NCI-H1930 (cell line): Measurements from ENCODE around the gene C1R.
"Not testable (repeated sequence)": the region's sequence is repeated elsewhere in the genome, so short reads cannot be mapped to it uniquely, and the experiment has no call there.

Experiments
- DNase-seq, 2 experiments: peaks; one replicate each; lab custom pipeline; 2025; lab: John Stamatoyannopoulos, UW

Gene C1R

GRCh38 chr12:7068240-7068993 lies 23.8 kb downstream of the C1R start:
- DNase-seq: no peak

- no peak for DNase-seq
Measured at GRCh38 chr12:7067096-7067495, 25.1 kb downstream of the C1R start.

GRCh38 chr12:7066596-7066995 lies 25.6 kb downstream of the C1R start:
- DNase-seq: no peak

GRCh38 chr12:7065073-7065623 lies 27.1 kb downstream of the C1R start:
- DNase-seq: no peak

GRCh38 chr12:7064516-7064915 lies 27.7 kb downstream of the C1R start:
- no peak for DNase-seq

GRCh38 chr12:7061596-7061995 lies 30.6 kb downstream of the C1R start:
- no peak for DNase-seq

- no peak for DNase-seq
Measured at GRCh38 chr12:7061138-7061537, 31.1 kb downstream of the C1R start.

GRCh38 chr12:7060353-7060954 lies 31.8 kb downstream of the C1R start, which contains the start of gene C1S:
TSS of gene C1S (plus strand) at chr12:7060718. CDS start at chr12:7061913, 1,195 bp downstream.
- DNase-seq: peak in 1 of 2 experiments; percentile 17

- no peak for DNase-seq
Measured at GRCh38 chr12:7059780-7060179, 32.5 kb downstream of the C1R start.

- no peak for DNase-seq
Measured at GRCh38 chr12:7058850-7059395, 33.3 kb downstream of the C1R start.

GRCh38 chr12:7058163-7058845 lies 33.9 kb downstream of the C1R start:
- DNase-seq: no peak

GRCh38 chr12:7055736-7056135 lies 36.5 kb downstream of the C1R start:
- not testable (repeated sequence) for DNase-seq

GRCh38 chr12:7054925-7055324 lies 37.3 kb downstream of the C1R start:
- no peak for DNase-seq

- DNase-seq: not testable (repeated sequence)
Measured at GRCh38 chr12:7049973-7050372, 42.3 kb downstream of the C1R start.

- not testable (repeated sequence) for DNase-seq
Measured at GRCh38 chr12:7049445-7049951, 42.7 kb downstream of the C1R start.

GRCh38 chr12:7047306-7047705 lies 44.9 kb downstream of the C1R start:
- no peak for DNase-seq

- no peak for DNase-seq
Measured at GRCh38 chr12:7046383-7047105, 45.7 kb downstream of the C1R start.

GRCh38 chr12:7045913-7046312 lies 46.3 kb downstream of the C1R start:
- no peak for DNase-seq

GRCh38 chr12:7042842-7043241 lies 49.4 kb downstream of the C1R start:
- no peak for DNase-seq

GRCh38 chr12:7039403-7039802 lies 52.8 kb downstream of the C1R start:
- DNase-seq: no peak

GRCh38 chr12:7038591-7038990 lies 53.7 kb downstream of the C1R start:
- no peak for DNase-seq

- DNase-seq: not testable (repeated sequence)
Measured at GRCh38 chr12:7037411-7037810, 54.8 kb downstream of the C1R start.
